ENCODE data around the gene HSF2BP.

- TF ChIP-seq CTCF (IDR thresholded peaks at IDR 0.05) (no peak), EP300 (IDR thresholded peaks at IDR 0.05) (no peak), POLR2AphosphoS5 (IDR thresholded peaks at IDR 0.05) (no peak)
Measured at GRCh38 chr21:43588957-43589356, 70.3 kb downstream of the HSF2BP start.
